KG1 (cell line): ENCODE results near the gene PDCL3.
A peak's percentile ranks its signal among the peaks of the same experiment; 100 is the strongest.

ENCODE experiments used
- DNase-seq: peaks from one replicate; lab custom pipeline; 2025; lab: John Stamatoyannopoulos, UW

The PDCL3 gene

GRCh38 chr2:100562613-100563406, at the start of gene PDCL3:
Gene PDCL3 (plus strand): TSS chr2:100562993. CDS start chr2:100563068, 75 bp downstream.
- peak; percentile 92 for DNase-seq

DNA sequence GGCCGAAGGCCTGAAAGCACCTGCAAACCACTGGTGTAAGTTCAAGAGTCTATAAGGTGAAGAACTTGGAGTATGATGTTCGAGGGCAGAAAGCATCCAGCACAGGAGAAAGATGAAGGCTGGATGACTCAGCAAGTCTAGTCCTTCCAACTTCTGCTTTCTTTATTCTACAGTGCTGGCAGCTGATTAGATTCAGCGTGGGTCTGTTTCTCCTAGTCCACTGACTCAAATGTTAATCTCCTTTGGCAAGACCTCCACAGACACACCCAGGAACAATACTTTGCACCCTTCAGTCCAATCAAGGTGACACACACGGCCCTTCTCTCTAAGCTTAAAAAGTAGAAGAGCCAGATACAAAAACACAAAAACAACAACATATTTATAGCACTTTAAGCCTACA, 49.1 kb upstream of the PDCL3 start:
- peak; percentile 28 for DNase-seq

DNA sequence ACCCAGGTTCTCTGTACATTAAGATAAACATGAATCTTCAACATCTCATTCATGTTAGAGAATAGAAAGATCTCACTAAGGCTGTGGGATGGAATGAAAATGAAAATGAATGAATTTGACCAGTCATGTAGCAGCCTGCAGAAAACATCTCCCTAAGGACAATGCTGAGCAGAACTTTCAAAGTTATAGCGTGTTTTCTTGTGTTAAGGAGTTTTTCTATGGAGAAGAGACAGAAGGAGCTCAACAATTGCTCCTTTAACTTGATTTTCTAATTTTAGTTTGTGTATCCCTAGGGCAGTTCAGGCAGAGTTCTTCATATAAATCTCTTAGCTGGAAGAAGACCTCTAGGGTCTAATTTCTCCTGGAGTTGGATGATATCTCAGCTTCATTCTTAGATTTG, 45.2 kb upstream of the PDCL3 start:
- DNase-seq = no peak

DNA sequence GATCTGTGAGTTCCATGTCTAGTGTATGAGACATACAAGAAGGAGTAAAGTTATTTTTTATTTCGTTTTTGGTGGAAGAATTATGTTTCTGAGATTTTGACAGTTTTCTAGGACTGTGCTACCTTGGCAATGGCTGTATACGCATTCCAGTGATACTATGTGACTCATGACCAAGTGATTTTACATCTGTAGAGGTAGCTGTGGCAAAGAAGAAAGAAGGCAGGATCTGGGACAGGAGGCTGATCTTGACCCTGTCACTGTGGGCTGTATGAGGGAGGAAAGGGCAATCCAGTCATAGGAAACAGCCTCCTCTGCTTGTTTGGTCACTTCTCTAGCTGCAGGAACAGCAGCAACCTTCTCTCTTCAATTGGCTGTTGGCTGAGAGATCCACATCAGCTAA, 44.0 kb upstream of the PDCL3 start:
- DNase-seq = no peak

DNA sequence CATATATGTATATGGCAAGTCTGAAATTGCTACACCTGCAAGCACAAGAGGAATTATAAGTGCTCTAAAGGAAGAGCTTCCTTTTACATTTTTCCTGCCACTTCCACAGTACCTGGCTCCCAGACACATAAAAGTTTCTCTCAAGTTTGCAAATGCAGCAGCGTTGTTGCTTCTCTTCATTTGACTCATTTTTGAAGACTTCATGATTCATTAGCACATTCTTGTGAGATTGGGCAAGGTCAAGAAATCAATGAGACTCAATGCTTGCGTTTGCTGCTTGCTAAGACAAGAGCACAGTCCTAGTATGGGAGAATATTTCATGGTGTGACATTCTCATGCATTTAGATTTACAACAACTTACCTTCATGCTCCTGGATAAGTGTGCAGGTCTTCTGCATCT, 42.6 kb upstream of the PDCL3 start:
- DNase-seq = no peak

GRCh38 chr2:100522430-100522829, 40.4 kb upstream of the PDCL3 start:
- no peak for DNase-seq

DNA sequence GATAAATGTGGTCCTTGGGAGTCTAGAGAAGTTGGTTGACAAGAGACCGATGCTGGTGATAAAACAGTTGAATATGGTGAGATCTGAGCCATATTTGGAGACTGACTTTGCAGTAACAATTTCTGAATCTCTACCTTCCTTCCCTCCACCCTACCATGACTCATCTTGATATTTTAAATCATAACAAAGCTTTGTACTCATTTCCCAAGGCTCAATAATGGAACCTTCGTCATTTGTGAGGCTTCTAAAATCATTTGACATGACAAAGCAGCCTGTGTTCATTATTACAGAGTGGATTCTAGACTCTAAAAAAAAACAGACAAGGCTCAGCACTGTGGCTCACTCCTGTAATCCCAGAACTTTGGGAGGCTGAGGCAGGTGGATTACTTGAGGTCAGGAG, 38.5 kb upstream of the PDCL3 start:
- DNase-seq = no peak

DNA sequence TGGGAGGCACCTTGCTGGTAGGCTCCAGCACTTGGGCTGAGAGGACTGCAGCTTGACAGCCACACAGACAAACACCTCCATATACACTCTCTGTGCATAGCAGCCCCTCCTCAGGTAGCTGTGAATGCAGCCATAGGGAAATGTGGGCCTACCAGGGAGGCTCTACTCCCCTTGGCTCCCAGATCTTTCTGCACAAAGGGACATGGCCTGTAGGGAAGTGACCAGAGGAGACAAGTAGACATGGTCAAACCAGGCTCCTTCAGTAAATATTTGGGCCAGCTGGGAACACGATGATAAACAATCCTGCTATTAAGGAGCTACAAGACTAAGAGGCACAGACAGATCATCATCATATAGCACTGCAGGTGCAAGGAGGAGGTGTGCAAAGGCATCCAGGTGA, 35.9 kb upstream of the PDCL3 start:
- DNase-seq = no peak

DNA sequence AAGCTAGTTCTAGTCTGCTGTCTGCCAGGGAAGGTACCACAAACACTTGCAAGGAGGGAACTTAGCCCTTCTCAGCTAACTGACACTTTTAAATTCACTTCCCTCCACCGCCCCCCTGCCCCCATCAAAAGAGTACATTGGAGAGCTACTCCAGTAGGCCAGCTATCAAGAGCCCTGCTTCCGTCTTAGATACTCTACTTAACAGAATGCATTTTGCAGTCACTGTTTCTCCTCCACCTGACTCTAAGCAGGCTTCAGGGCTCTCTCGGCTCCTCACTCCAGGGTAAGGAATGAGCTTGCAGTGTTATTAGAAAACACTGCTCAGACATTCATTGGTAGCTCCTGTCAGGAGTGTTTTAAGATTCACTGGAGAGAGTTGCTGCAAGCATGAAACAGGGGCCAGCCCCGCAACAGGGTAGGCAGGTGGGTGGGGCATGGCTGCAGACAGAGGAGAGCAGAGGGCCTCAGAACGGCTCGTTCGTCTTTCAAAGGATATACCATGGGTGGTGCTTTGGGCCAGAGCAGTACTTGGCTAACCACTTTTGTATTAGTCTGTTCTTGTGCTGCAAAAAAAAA, 35.3 kb upstream of the PDCL3 start:
- no peak for DNase-seq

GRCh38 chr2:100529176-100529575, 33.6 kb upstream of the PDCL3 start:
- no peak for DNase-seq

DNA sequence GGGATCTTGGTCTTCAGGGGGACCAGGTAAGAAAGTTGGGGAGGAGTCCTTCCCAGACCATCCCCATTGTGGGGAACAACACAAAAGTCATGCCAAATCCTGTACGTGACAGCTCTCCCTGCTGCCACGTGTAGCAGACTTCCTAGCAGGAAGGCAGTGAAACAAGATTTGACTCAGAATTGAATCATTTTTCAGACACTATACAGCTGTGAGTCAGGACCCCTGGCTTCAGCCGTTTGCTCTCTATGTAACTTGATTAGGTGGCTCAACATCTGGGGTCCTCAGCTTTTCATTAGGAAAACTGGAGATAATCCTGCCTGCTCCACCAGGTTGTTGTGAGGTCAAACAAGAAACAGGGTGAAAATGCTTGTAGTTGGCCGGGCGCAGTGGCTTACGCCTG, 32.9 kb upstream of the PDCL3 start:
- no peak for DNase-seq

GRCh38 chr2:100535855-100536254, 26.9 kb upstream of the PDCL3 start:
- no peak for DNase-seq

DNA sequence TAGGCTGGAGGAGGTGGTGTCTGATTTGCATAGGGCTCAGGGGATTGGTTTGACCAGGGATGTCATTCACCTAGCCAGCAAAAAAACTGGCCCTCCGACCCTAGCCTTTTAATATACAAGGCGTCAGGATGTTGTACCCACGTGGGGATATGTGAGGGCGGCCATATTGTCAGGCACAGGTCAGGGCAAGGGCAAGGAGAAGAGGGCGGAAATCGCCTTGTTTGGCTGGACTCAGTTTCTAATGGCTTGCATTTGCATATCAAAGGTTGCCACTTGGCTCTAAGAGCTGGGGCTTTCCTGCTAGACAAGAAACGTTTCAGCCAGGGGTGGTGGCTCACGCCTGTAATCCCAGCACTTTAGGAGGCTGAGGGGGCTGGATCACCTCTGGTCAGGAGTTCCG, 24.9 kb upstream of the PDCL3 start:
- no peak for DNase-seq

DNA sequence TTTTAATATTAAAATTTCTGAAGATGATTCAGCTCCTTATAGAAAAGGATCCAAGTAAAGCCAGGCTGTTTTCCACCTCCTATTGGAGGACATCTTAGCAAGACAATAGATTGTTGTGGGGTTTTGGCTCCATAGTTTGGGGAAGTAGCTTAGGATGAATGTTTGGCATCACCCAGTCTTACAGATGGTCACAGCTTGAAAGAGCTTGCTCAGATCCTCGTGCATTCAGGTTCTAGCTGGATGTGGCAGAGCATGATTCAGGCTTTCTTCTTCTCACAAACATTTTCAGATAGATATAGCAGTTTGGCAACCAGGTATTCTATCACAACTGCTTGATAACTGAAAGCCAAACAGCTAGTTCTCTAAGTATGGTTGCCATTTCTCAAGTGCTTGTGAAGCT, 23.6 kb upstream of the PDCL3 start:
- DNase-seq = no peak

DNA sequence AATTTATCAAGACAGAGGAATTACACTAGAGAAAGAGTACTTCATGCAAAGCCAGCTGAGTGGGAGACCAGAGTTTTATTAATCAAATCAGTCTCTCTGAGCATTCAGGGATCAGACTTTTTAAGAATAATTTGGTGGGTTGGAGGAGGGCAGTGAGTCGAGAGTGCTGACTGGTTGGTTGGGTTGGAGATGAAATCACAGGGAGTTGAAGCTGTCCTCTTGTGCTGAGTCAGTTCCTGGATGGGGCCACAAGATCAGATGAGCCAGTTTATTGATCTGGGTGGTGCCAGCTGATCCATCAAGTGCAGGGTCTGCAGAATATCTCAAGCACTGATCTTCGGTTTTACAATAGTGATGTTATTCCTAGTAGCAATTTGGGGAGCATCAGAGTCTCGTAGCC, 21.4 kb upstream of the PDCL3 start:
- no peak for DNase-seq

DNA sequence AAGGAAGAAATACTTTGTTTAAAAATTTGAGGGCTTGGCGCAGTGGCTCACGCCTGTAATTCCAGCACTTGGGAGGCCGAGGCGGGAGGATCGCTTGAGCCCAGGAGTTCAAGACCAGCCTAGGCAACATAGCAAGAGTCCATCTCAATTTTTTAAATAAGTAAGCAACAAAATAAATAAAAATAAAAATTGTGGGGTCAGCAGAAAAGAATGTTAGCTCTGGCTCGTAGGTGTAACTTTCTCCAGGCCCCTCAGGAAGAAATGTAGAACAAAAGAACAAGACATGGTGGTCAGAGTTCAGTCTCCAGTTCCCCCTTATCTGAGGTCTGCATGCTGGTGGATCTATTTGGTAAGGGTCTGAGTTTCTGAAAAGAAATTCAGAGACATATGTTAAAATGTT, 20.4 kb upstream of the PDCL3 start:
- DNase-seq = no peak

- DNase-seq = no peak
These were observed 17.7 kb upstream of the PDCL3 start for GRCh38 chr2:100544911-100545596.

- no peak for DNase-seq
These were observed 16.3 kb upstream of the PDCL3 start for GRCh38 chr2:100546469-100546868.

DNA sequence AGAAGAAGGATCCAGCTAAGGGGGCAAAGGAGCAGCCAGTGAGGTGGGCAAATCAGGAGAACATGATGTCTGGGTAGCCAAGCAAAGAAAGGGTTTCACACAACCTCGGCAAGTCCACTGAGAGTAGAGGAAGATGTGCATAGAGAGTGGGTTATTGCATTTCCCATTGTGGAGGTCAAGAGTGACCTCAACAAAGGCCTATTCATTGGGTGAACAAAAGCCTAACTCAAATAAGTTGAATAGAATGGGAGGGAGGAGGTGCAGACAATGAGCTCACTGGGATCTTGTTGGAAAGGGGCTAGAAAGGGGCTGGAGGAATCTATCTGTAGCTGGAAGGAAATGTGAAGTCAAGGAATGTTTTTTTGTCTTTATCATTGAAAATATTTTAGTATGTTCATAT, 14.0 kb upstream of the PDCL3 start:
- DNase-seq = no peak

GRCh38 chr2:100551303-100551702, 11.5 kb upstream of the PDCL3 start:
- no peak for DNase-seq

GRCh38 chr2:100554798-100555407, 7.9 kb upstream of the PDCL3 start:
- no peak for DNase-seq

- no peak for DNase-seq
These were observed 6.0 kb upstream of the PDCL3 start for GRCh38 chr2:100556746-100557145.
